Sigmoid colon (tissue), 7 donors: ENCODE data around the gene SCN10A. TPM values are rescaled to one million over a fixed set of nuclear protein-coding genes. Genes with fewer than 3 reads are reported as not detected.
A peak's percentile ranks its signal among the peaks of the same experiment; 100 is the strongest.

Source experiments
- DNase-seq: peaks from one replicate; pipeline ENCODE4 v3.0.0-alpha.2; 2019
- H3K27ac ChIP-seq, 4 donors: fragments of 200-600 bp; sonication (generic); one replicate each; pipeline ENCODE4 v1.5.1; 2016 to 2019; ENCODE audit warnings: mild to moderate bottlenecking in 1 of 4
- H3K27me3 ChIP-seq, 3 donors: fragments of 200-600 bp; sonication (generic); one replicate each; pipeline ENCODE4 v1.5.1; 2019; ENCODE audit warnings: mild to moderate bottlenecking in 1 of 3
- H3K36me3 ChIP-seq, 4 donors: fragments of 200-600 bp; sonication (generic); one replicate each; pipeline ENCODE4 v1.5.1; 2016 to 2019
- H3K4me1 ChIP-seq, 4 donors: fragments of 200-600 bp; sonication (generic); one replicate each; pipeline ENCODE4 v1.5.1; 2017 to 2019
- H3K4me3 ChIP-seq, 4 donors: fragments of 200-600 bp; sonication (generic); one replicate each; pipeline ENCODE4 v1.5.1; 2017 to 2019; ENCODE audit warnings: mild to moderate bottlenecking in 2 of 4, moderate library complexity in 1 of 4
- H3K9me3 ChIP-seq, 4 donors: fragments of 200-600 bp in 3 of 4; sonication (generic) in 3 of 4; one replicate each; pipeline versions ENCODE4 v1.5.1 to v1.6.1; 2013 to 2019
- CTCF ChIP-seq, 4 experiments: fragments of 450-650 bp in 3 of 4; fragments of 200-600 bp in 1 of 4; IDR thresholded peaks; one replicate each; pipeline ENCODE4 v1.5.1; 2016 to 2019; ENCODE audit warnings: antibody characterized with exemption in 4 of 4, mild to moderate bottlenecking in 3 of 4, moderate library complexity in 2 of 4
- EP300 ChIP-seq, 4 donors: sonication (generic); formaldehyde crosslinking; IDR thresholded peaks; one replicate each; pipeline ENCODE4 v1.6.1; 2017; ENCODE audit warnings: antibody characterized with exemption in 4 of 4
- POLR2A ChIP-seq, 2 donors: fragments of 450-650 bp; IDR thresholded peaks; one replicate each; pipeline ENCODE4 v1.6.1; 2016; ENCODE audit warnings: antibody characterized with exemption in 2 of 2, mild to moderate bottlenecking in 2 of 2, moderate library complexity in 2 of 2
- POLR2AphosphoS5 ChIP-seq, 4 donors: sonication (generic); formaldehyde crosslinking; IDR thresholded peaks; one replicate each; pipeline ENCODE4 v1.6.1; 2017; ENCODE audit warnings: antibody characterized with exemption in 4 of 4
- WGBS, 2 donors: extraction: QIAGEN DNeasy Blood & Tissue Kit; methylation state at CpG; one replicate each; pipeline ENCODE4 v1.1.7; 2013; 5-methylcytosine and 5-hydroxymethylcytosine counted together
- intact Hi-C: fragments of 100-400 bp; cut with DNase I; formaldehyde crosslinking; loops from one replicate; pipeline ENCODE4 v1.15.1; 2023
- polyA plus RNA-seq, 3 donors: library from polyadenylated mRNA; stranded (reverse); fragments of 200-250 nt; gene quantifications; one replicate each; pipeline ENCODE4 v1.2.3, GENCODE V29; 2013
- total RNA-seq, 4 donors: library from RNA; depleted of rRNA; stranded (reverse); fragments of >200 nt; gene quantifications; one replicate each; pipeline ENCODE4 v1.1.0, GENCODE V29; 2016
- donor health status: healthy with polysubstance abuse.
- donor health status: Bipolar disorder and iron deficiency.
- donor health status: healthy.

Gene SCN10A
- total and polyA plus RNA-seq, 7 donors = not detected

- peak; percentile 32 for DNase-seq
- H3K9me3 ChIP-seq = peaks cover 0 to 4% (median 0%) of the 10 kb centered on the region in 4 donors
- H3K4me3 ChIP-seq = no peak overlapping the region
- WGBS, 2 donors = 44 to 52% methylated on average over 9 of the region's 9 CpGs
- H3K36me3 ChIP-seq = no peaks in the 10 kb centered on the region
- TF ChIP-seq POLR2AphosphoS5 (IDR thresholded peaks at IDR 0.05) (no peak), CTCF (IDR thresholded peaks at IDR 0.05) (no peak), POLR2A (IDR thresholded peaks at IDR 0.05) (no peak), EP300 (IDR thresholded peaks at IDR 0.05) (no peak)
- H3K4me1 ChIP-seq = no peaks in the 10 kb centered on the region
- intact Hi-C loops = loop anchor here (10.0 kb wide), 1 partner anchor 164 kb away; the partner anchor contains the start of gene EXOG
- H3K27ac ChIP-seq = no peak overlapping the region
- peaks cover 3 to 64% (median 10%) of the 10 kb centered on the region in 3 donors for H3K27me3 ChIP-seq
These were observed 157.2 kb downstream of the SCN10A start for GRCh38 chr3:38658841-38659240.

- Histone ChIP-seq H3K27me3 (peaks cover 3 to 69% (median 10%) of the 10 kb centered on the region in 3 donors), H3K4me3 (no peak overlapping the region), H3K27ac (no peak overlapping the region), H3K4me1 (no peaks in the 10 kb centered on the region), H3K36me3 (no peaks in the 10 kb centered on the region), H3K9me3 (no peaks in the 10 kb centered on the region)
- WGBS, 2 donors = 54 to 67% methylated on average over 5 of the region's 5 CpGs
- no peak for DNase-seq
- TF ChIP-seq POLR2AphosphoS5 (IDR thresholded peaks at IDR 0.05) (no peak), CTCF (IDR thresholded peaks at IDR 0.05) (no peak), EP300 (IDR thresholded peaks at IDR 0.05) (no peak), POLR2A (IDR thresholded peaks at IDR 0.05) (no peak)
- intact Hi-C loops = loop anchor here (10.0 kb wide), 1 partner anchor 163 kb away; the partner anchor contains the start of gene EXOG
These were observed 158.6 kb downstream of the SCN10A start for GRCh38 chr3:38657369-38657768.

GRCh38 chr3:38655708-38656300, 160.2 kb downstream of the SCN10A start:
- H3K36me3 ChIP-seq = no peaks in the 10 kb centered on the region
- peaks cover 0 to 3% (median 0%) of the 10 kb centered on the region in 4 donors for H3K4me1 ChIP-seq
- TF ChIP-seq POLR2A (IDR thresholded peaks at IDR 0.05) (no peak), CTCF (IDR thresholded peaks at IDR 0.05) (peak in 1 of 4 experiments; percentile 15)
- H3K9me3 ChIP-seq = no peaks in the 10 kb centered on the region
- no peak overlapping the region for H3K4me3 ChIP-seq
- intact Hi-C loops = loop anchor here (10.0 kb wide), 1 partner anchor 161 kb away; the partner anchor contains the start of gene EXOG
- 15 to 17% methylated on average over 7 of the region's 7 CpGs for WGBS, 2 donors
- peaks cover 3 to 67% (median 10%) of the 10 kb centered on the region in 3 donors for H3K27me3 ChIP-seq
- no peak overlapping the region for H3K27ac ChIP-seq
- peak; percentile 38 for DNase-seq

- DNase-seq = peak; percentile 34
- TF ChIP-seq EP300 (IDR thresholded peaks at IDR 0.05) (no peak), POLR2AphosphoS5 (IDR thresholded peaks at IDR 0.05) (no peak), POLR2A (IDR thresholded peaks at IDR 0.05) (no peak), CTCF (IDR thresholded peaks at IDR 0.05) (no peak)
These were observed 162.1 kb downstream of the SCN10A start for GRCh38 chr3:38653685-38654537.

More at GRCh38 chr3:38653685-38654537, 162.1 kb downstream of the SCN10A start:
- H3K27me3 ChIP-seq = peaks cover 1 to 53% (median 14%) of the 10 kb centered on the region in 3 donors
- H3K36me3 ChIP-seq = no peaks in the 10 kb centered on the region
- intact Hi-C loops = loop anchor here (10.0 kb wide), 1 partner anchor 159 kb away; the partner anchor contains the start of gene EXOG
- H3K4me3 ChIP-seq = no peak overlapping the region
- peaks cover 0 to 13% (median 10%) of the 10 kb centered on the region in 4 donors for H3K4me1 ChIP-seq
- WGBS, 2 donors = 55 to 82% methylated on average over 7 of the region's 7 CpGs
- H3K27ac ChIP-seq = no peak overlapping the region
- H3K9me3 ChIP-seq = no peaks in the 10 kb centered on the region
